Endothelial cell of umbilical vein (primary cell): ENCODE results near the gene MCCC2. TPM values are rescaled to one million over a fixed set of nuclear protein-coding genes. Genes with fewer than 3 reads are reported as not detected.
"Not testable (repeated sequence)": the region's sequence is repeated elsewhere in the genome, so short reads cannot be mapped to it uniquely, and the experiment has no call there.

Experiments
- BruUV-seq: library from RNA; stranded (reverse); fragments of 400-500 nt; replicated peaks from 2 replicates; lab custom pipeline; 2021; lab: Mats Ljungman, UMichigan
- CTCF ChIA-PET: fragments of 300-600, 350-600 bp; sonication (Branson Sonifier 250); formaldehyde crosslinking; loops from one replicate; lab custom pipeline; 2021; ENCODE audit warnings: antibody characterized with exemption, inconsistent platforms; lab: Charles Lee
- POLR2A ChIA-PET: fragments of 300-600, 350-600 bp; sonication (Branson Sonifier 250); formaldehyde crosslinking; loops from one replicate; lab custom pipeline; 2021; ENCODE audit warnings: antibody characterized with exemption, inconsistent platforms; lab: Charles Lee
- DNase-seq: peaks from one replicate; pipeline ENCODE4 v3.0.0-alpha.2; 2011; ENCODE audit warnings: low read depth, low spot score
- FAIRE-seq: peaks from 2 replicates; lab custom pipeline; 2011; peaks lifted over from hg19 to GRCh38; lab: Jason Lieb, UNC
- H2AFZ ChIP-seq: 2 replicates; pipeline ENCODE4 v1.6.0; 2012; ENCODE audit warnings: low read depth, low read length, control low read depth, inconsistent platforms
- H3K27ac ChIP-seq: 2 replicates; pipeline ENCODE4 v1.5.1; 2011; ENCODE audit warnings: low read depth, mild to moderate bottlenecking, control low read depth, low read length, moderate library complexity; ENCODE audit not compliant: insufficient read depth
- H3K27me3 ChIP-seq, 2 experiments: 2 replicates each; pipeline versions ENCODE4 v1.6.0 to v1.6.1; 2011; ENCODE audit warnings: low read length in 2 of 2, mixed read lengths in 1 of 2; ENCODE audit not compliant: control insufficient read depth in 2 of 2, insufficient read depth in 2 of 2
- H3K36me3 ChIP-seq, 2 experiments: 2 replicates in 1 of 2; 3 replicates in 1 of 2; pipeline ENCODE4 v1.5.1; 2011; ENCODE audit warnings: low read length in 2 of 2, mild to moderate bottlenecking in 1 of 2, moderate library complexity in 1 of 2; ENCODE audit not compliant: control insufficient read depth in 2 of 2, insufficient read depth in 2 of 2; ENCODE audit errors: extremely low read depth in 1 of 2
- H3K4me1 ChIP-seq: 3 replicates; pipeline ENCODE4 v1.5.1; 2011; ENCODE audit warnings: mild to moderate bottlenecking, low read length; ENCODE audit not compliant: control insufficient read depth, insufficient read depth; ENCODE audit errors: extremely low read depth
- H3K4me2 ChIP-seq: 2 replicates; pipeline ENCODE4 v1.6.1; 2011; ENCODE audit warnings: low read length, control low read depth, mixed read lengths; ENCODE audit not compliant: insufficient read depth
- H3K4me3 ChIP-seq, 3 experiments: fragments of 200-600 bp in 1 of 3; sonication (generic), shearing (Covaris generic) in 1 of 3; replicated peaks in 1 of 3; 2 replicates each; pipeline ENCODE4 v1.5.1; 2011 to 2016; ENCODE audit warnings: control low read depth in 3 of 3, low read length in 3 of 3, mild to moderate bottlenecking in 2 of 3, inconsistent platforms in 1 of 3, low read depth in 1 of 3, moderate library complexity in 1 of 3; ENCODE audit not compliant: insufficient read depth in 1 of 3
- H3K79me2 ChIP-seq: 2 replicates; pipeline ENCODE4 v1.6.0; 2012; ENCODE audit warnings: low read length, inconsistent platforms; ENCODE audit not compliant: control insufficient read depth, insufficient read depth
- H3K9ac ChIP-seq: replicated peaks from 2 replicates; pipeline ENCODE3; 2011; ENCODE audit warnings: low read length, control low read depth; ENCODE audit not compliant: insufficient read depth; ENCODE audit errors: extremely low read depth
- H3K9me1 ChIP-seq: replicated peaks from 3 replicates; pipeline ENCODE4 v1.6.0; 2011; ENCODE audit warnings: mild to moderate bottlenecking, low read length; ENCODE audit not compliant: control insufficient read depth, insufficient read depth; ENCODE audit errors: extremely low read depth
- H3K9me3 ChIP-seq: replicated peaks from 2 replicates; pipeline ENCODE4 v1.5.1; 2012; ENCODE audit warnings: low read length, inconsistent platforms; ENCODE audit not compliant: control insufficient read depth, insufficient read depth
- H4K20me1 ChIP-seq: replicated peaks from 2 replicates; pipeline ENCODE3; 2011; ENCODE audit warnings: mild to moderate bottlenecking, low read length; ENCODE audit not compliant: control insufficient read depth, insufficient read depth; ENCODE audit errors: extremely low read depth
- CTCF ChIP-seq, 2 donors: IDR thresholded peaks; 1 replicate in 1 of 2; 2 replicates in 1 of 2; pipeline ENCODE4 v1.5.1; 2011; ENCODE audit warnings: low read length in 2 of 2, mild to moderate bottlenecking in 2 of 2, moderate library complexity in 2 of 2, control low read depth in 1 of 2, inconsistent platforms in 1 of 2, low read depth in 1 of 2; ENCODE audit not compliant: insufficient read depth in 1 of 2; ENCODE audit errors: extremely low read depth in 1 of 2
- EZH2 ChIP-seq: IDR thresholded peaks from 2 replicates; pipeline ENCODE4 v1.6.1; 2012; ENCODE audit warnings: borderline replicate concordance, low read depth, mild to moderate bottlenecking, moderate library complexity, low read length, inconsistent platforms; ENCODE audit not compliant: severe bottlenecking
- FOS ChIP-seq: IDR thresholded peaks from 2 replicates; pipeline ENCODE4 v1.6.1; 2011; ENCODE audit warnings: mild to moderate bottlenecking, low read length, moderate library complexity, borderline replicate concordance; ENCODE audit not compliant: insufficient read depth
- GATA2 ChIP-seq: IDR thresholded peaks from 2 replicates; pipeline ENCODE4 v1.7.0; 2011; ENCODE audit warnings: low read depth, mild to moderate bottlenecking, moderate library complexity, mixed read lengths, low read length; ENCODE audit not compliant: insufficient read length, insufficient read depth
- JUN ChIP-seq: IDR thresholded peaks from 2 replicates; pipeline ENCODE4 v1.6.1; 2011; ENCODE audit warnings: borderline replicate concordance, low read depth; ENCODE audit not compliant: insufficient read length, insufficient read depth
- MAX ChIP-seq: IDR thresholded peaks from 2 replicates; pipeline ENCODE4 v1.6.1; 2011; ENCODE audit not compliant: insufficient read depth, insufficient read length
- MYC ChIP-seq: IDR thresholded peaks from one replicate; pipeline ENCODE4 v1.6.1; 2011; ENCODE audit warnings: mild to moderate bottlenecking, low read depth, low read length
- POLR2A ChIP-seq: IDR thresholded peaks from 2 replicates; pipeline ENCODE4 v1.6.1; 2012; ENCODE audit warnings: low read depth, mild to moderate bottlenecking, control low read depth, low read length
- POLR2AphosphoS5 ChIP-seq: IDR thresholded peaks from 2 replicates; pipeline ENCODE4 v1.6.1; 2012; ENCODE audit warnings: low read depth, mild to moderate bottlenecking, control low read depth, low read length, moderate library complexity; ENCODE audit not compliant: insufficient read depth
- dilution Hi-C: fragments of 300-500 bp; cut with MboI; formaldehyde crosslinking; loops from one replicate; pipeline ENCODE4 v1.15.0; 2019; ENCODE audit warnings: low sequenced_read_pairs; ENCODE audit not compliant: extremely low pct_ligation_motif_present
- intact Hi-C: fragments of 100-400 bp; cut with micrococcal nuclease; formaldehyde crosslinking; loops from one replicate; pipeline ENCODE4 v1.10.0; 2022
- polyA plus RNA-seq, 4 experiments: library from polyadenylated mRNA; depleted of rRNA in 3 of 4; stranded (reverse) in 3 of 4; unstranded in 1 of 4; fragments of >200 nt; gene quantifications; 2 replicates each; pipeline versions ENCODE4 v1.2.1 to v1.2.3, GENCODE V29; 2011 to 2012; ENCODE audit warnings: missing spikeins in 1 of 4
- total RNA-seq: library from RNA; stranded (reverse); gene quantifications from 2 replicates; pipeline ENCODE4 v1.2.3, GENCODE V29; 2021

Gene MCCC2
- total and polyA plus RNA-seq, 2 donors (not counting 3 experiments of a cell fraction or from before 2014, with no cell fraction given) = 27.9 to 28.6 TPM

- CTCF ChIA-PET = interaction anchor here (3.7 kb wide), 1 partner anchor 95 kb away, joined by 17 read pairs; no protein-coding TSS in a partner anchor
- H3K9ac ChIP-seq = no peak overlapping the region
- H2AFZ ChIP-seq = no peak overlapping the region
- dilution Hi-C loops = no loop called here
- no peaks in the 10 kb centered on the region for H4K20me1 ChIP-seq
- peaks cover 2% of the 10 kb centered on the region in 2 experiments for H3K27me3 ChIP-seq
- FAIRE-seq (no peak), DNase-seq (no peak)
- POLR2A ChIA-PET = no interaction called here
- no peaks in the 10 kb centered on the region for H3K9me3 ChIP-seq
- no peaks in the 10 kb centered on the region for H3K9me1 ChIP-seq
- BruUV-seq = no TSS peak
- H3K4me2 ChIP-seq = no peak overlapping the region
- no peak overlapping the region for H3K4me3 ChIP-seq
- TF ChIP-seq GATA2 (no peak), JUN (no peak), MYC (no peak), CTCF (IDR thresholded peaks at IDR 0.05; ENCODE audit: extremely low read depth in 1 of 2, insufficient read depth in 1 of 2, low read depth in 1 of 2, low read length in 2 of 2) (no peak), MAX (no peak), EZH2 (no peak), POLR2A (no peak), POLR2AphosphoS5 (no peak), FOS (no peak)
- intact Hi-C loops = no loop called here
- no peak overlapping the region for H3K27ac ChIP-seq
- H3K4me1 ChIP-seq = no peaks in the 10 kb centered on the region
- no peaks in the 10 kb centered on the region for H3K36me3 ChIP-seq
- H3K79me2 ChIP-seq = no peaks in the 10 kb centered on the region
Observed at GRCh38 chr5:71663191-71663969, 76.2 kb downstream of the MCCC2 start.

- H3K9ac ChIP-seq, H3K4me1 ChIP-seq, H3K27me3 ChIP-seq, H2AFZ ChIP-seq, FAIRE-seq, DNase-seq, BruUV-seq, H4K20me1 ChIP-seq, H3K79me2 ChIP-seq, H3K36me3 ChIP-seq, intact Hi-C loops, H3K4me2 ChIP-seq, POLR2A ChIA-PET, H3K4me3 ChIP-seq, dilution Hi-C loops, H3K9me3 ChIP-seq, H3K27ac ChIP-seq, H3K9me1 ChIP-seq: not testable (repeated sequence)
- CTCF ChIA-PET = interaction anchor here (1.1 to 1.8 kb wide), 3 partner anchors 19 to 93 kb away, joined by 3 read pairs; no protein-coding TSS in a partner anchor
Observed at GRCh38 chr5:71664615-71665014, 77.5 kb downstream of the MCCC2 start.
